OCI-LY7 (cell line): ENCODE measurements around the gene CLDN12.

Experiments
- EZH2phosphoT487 ChIP-seq: fragments of 200-600 bp; sonication (generic); IDR thresholded peaks from 2 replicates; pipeline ENCODE4 v1.6.1; 2018; ENCODE audit warnings: low read depth, borderline replicate concordance, mild to moderate bottlenecking, mixed run types, antibody characterized with exemption, low read length, moderate library complexity, mixed read lengths
- TF ChIP-seq, protein P1 (sequence below): fragments of 200-600 bp; sonication (generic); conservative IDR thresholded peaks from 2 replicates; pipeline ENCODE4 v1.5.1; 2014; ENCODE audit warnings: mild to moderate bottlenecking, antibody characterized with exemption, low read length, moderate library complexity, mixed read lengths

DNA sequence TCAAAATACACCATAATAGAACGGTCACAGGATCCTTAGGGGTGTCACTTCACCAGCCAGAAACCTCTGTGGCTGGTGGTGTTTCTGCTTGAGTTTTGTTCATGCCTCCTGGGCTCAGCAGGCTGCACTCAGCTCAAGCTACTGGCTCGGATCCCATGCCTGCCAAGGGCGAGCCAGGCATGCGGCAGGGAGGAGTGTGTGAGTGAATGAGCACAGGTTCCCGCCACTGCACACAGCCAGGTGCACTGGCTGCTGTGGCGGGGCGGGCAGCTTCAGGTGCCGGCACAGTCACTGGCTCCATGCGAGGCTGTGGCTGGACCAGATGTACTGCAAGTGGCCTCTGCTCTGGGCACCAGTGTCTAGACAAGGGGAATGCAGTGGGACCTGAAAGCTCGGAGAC lies 29.5 kb downstream of the CLDN12 start:
- TF ChIP-seq, protein P1, sequence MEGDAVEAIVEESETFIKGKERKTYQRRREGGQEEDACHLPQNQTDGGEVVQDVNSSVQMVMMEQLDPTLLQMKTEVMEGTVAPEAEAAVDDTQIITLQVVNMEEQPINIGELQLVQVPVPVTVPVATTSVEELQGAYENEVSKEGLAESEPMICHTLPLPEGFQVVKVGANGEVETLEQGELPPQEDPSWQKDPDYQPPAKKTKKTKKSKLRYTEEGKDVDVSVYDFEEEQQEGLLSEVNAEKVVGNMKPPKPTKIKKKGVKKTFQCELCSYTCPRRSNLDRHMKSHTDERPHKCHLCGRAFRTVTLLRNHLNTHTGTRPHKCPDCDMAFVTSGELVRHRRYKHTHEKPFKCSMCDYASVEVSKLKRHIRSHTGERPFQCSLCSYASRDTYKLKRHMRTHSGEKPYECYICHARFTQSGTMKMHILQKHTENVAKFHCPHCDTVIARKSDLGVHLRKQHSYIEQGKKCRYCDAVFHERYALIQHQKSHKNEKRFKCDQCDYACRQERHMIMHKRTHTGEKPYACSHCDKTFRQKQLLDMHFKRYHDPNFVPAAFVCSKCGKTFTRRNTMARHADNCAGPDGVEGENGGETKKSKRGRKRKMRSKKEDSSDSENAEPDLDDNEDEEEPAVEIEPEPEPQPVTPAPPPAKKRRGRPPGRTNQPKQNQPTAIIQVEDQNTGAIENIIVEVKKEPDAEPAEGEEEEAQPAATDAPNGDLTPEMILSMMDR: no peak
- no peak for TF ChIP-seq EZH2phosphoT487
